MM.1S (cell line): ENCODE results near the gene ATL2.

Source experiments
- CTCF ChIP-seq: fragments of 300-600 bp; sonication (generic); IDR thresholded peaks from 2 replicates; pipeline ENCODE4 v1.5.1; 2016; ENCODE audit warnings: antibody characterized with exemption, low read length, mixed read lengths
- EZH2 ChIP-seq: fragments of 300-600 bp; sonication (generic); optimal IDR thresholded peaks from 2 replicates; pipeline ENCODE3; 2017; ENCODE audit warnings: low read depth, mild to moderate bottlenecking, antibody characterized with exemption, low read length, mixed read lengths
- EZH2phosphoT487 ChIP-seq: fragments of 300-600 bp; sonication (generic); IDR thresholded peaks from 2 replicates; pipeline ENCODE4 v1.6.1; 2018; ENCODE audit warnings: antibody characterized with exemption, low read length

- TF ChIP-seq CTCF (no peak), EZH2 (no peak), EZH2phosphoT487 (no peak)
Measured at GRCh38 chr2:38406597-38407110, 29.6 kb upstream of the ATL2 start.
